GM18508 (cell line): ENCODE measurements around the gene MGAT1.
"Not testable (repeated sequence)": the region's sequence is repeated elsewhere in the genome, so short reads cannot be mapped to it uniquely, and the experiment has no call there.

Experiments used
- ATAC-seq: cut with Tn5 transposase; IDR thresholded peaks from one replicate; pipeline ENCODE4 v1.9.1; 2021; ENCODE audit warnings: moderate number of reproducible peaks; ENCODE audit not compliant: insufficient read depth, unreplicated experiment

Gene MGAT1

DNA sequence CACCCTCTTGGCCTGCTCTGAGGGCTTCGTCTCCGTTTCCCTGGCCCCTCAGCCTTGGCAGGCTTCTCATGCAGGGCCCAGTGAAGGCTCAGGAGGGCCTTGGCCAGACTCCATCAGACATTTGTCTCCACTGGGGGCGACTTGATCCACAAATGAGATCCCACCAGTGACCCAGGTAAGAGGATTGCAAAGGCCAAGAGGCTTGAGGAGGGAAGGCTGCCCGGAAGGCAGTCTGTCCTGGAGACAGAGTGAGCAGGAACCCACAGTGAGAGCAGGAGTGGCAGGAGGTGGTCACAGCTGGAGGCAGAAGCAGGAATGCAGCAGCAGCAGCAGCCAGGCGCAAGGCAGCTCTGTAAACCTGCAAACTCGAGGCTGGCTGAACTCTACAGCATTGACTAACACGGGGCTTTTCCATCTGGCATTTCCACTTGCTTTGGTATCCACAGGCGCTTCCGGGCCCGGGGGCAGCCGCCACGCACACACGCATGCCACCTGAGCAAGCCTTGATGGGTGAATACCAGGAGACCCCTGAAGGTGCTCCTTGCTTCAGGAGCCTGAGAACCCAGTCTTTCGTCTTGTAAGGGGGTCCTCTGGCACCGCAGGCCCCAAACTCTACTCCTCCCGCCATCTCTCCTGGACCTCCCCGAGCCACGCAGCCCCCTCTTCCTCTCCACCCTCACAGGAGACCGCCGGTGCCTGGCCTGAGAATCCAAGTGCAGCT, 14.7 kb downstream of the MGAT1 start:
- no peak for ATAC-seq

DNA sequence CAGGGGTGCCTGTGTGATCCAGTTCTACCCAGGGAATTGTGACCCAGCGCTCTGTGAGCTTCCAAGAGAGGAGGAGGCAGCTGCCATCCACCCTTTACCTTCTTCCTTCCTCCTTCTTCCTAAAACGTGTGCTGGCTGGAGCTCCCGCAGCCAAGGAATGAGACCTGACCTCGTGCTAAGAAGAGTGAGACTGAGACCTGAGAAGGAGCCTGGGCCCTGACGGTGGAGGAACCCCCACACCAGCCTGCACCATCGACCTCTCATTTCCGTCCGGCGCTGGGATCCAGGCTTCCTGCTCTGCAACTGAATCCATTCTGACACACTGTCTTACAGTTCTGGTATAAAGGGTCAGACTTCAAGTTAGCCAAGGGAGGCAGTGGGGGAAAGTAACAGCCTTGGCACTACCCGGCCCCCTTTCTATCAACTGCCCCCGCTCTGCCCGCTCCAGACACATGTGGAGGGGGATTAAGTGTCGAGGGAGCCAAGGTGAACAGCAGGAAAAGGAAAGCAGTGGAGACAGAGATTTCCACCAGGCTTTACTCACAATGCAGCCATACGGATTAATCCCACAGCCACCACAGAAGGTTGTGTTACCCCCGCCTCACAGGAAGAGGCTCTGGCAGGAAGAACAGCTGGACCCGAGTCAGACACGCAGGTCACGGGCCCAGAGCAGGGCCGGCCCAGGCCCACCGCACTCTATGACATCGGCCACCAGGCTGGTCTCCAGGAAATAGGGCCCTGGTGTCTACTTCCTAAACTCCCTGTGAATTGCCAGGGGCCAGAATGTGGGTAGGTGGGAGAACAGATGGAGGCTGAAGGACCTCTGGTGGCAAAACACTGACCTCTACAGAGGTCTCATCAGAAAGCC, 15.8 kb downstream of the MGAT1 start:
- ATAC-seq, result no peak

DNA sequence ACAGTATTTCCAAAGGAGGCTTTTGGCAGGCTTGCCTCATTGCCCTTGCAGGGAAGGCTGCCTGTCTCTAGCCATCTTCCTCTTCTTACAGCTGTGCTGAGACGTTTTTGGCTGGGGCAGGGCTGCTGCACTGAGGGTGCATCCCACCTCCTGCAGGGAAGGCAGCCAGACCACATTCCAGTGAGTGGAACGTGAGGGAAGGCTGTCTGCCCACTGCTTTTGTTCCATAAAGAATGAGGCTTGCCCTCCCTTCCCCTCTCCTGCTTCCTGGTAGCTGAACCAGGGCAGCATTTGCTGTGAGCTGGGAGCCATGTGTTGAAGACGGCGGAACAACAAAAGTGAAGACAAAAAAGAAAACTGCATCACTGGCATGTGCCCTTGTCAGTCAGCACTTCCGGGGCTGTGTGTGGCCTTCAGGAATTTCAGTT, 16.8 kb downstream of the MGAT1 start:
- no peak for ATAC-seq

DNA sequence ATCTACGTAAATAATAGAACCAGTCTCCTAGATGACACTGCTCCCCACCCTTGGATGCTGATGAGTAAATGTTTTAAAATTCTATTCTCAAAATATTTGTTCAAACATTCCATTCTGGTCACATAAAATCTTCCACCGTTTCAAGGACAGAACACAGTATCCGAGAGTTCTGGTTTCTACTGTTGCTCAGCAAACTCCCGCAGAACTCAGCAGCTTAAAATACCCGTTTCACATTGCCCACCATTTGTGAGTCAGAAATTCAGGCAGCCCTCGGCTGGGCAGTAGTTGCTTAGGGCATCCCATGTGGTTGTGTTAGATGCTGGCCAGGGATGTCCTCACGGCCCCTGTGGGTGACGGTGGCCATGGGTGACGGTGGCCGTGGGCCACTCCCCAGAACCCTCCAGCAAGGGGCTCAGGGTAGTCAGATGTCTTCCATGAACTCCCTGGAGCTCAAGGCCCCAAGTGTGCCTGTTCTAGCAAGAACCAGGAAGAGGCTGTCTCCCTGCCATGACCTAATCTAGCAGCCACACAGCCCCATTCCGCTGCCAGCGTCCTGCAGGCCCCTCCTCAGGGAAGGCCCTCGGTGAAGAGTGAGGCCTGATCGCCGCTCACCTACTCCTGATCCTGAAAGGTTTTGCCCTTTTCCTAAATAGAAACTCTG, 17.4 kb downstream of the MGAT1 start:
- no peak for ATAC-seq

DNA sequence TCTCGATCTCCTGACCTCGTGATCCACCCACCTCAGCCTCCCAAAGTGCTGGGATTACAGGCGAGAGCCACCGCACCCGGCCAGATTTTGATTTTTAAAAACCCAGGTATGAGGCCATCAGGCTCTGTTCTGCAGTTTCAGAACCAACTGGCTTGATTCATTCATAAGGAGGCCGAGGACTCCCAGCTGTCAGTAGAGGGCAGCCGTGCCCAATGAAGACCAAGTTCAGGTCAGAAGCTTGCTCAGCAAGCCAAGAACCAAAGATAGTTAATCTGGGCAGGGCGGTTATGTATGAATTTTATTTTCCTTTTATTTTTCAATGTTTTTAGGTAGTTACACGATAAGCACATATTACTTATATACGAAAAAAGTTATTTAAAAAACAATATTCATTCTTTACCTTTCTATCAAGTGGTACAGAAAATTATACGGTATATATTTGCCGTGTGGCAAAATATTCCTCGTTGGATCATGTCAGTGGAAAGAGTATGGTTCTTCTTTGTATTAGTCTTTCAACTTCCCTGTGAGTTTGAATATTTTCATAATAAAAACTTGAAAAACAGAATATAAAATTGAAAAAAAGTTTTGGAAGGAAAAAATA, 18.0 kb downstream of the MGAT1 start:
- no peak for ATAC-seq

DNA sequence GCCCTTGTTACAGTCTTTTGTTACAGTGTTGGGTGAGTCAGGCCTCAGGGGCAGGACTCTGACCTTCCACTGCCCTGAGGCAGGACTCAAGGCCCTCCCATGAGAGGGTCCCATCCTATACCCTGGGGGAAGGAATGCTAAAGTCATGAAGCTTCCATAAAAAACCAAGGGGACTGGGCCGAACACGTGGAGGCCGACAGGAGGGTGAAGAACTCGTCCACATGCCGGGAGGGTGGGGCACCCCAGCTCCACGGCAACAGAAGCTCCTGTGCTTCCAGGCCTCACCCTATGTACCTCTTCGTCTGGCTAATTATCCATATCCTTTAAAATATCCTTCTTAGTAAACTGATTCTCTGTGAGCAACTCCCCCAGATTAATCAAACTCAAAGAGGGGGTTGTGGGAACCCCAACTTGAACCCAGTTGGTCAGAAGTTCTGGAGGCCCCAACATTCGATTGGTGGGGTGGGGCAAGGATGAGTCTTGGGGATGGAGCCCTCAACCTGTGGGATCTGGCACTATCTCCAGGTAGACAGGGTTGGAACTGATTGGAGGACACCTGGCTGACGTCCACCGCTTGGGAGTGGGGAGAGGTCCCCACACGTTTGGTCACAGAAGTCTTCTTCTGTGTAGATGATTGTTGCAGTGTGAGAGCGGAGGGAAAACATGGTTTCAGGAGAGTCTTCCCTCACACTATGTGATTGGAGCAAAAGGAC, 19.1 kb downstream of the MGAT1 start:
- no peak for ATAC-seq

DNA sequence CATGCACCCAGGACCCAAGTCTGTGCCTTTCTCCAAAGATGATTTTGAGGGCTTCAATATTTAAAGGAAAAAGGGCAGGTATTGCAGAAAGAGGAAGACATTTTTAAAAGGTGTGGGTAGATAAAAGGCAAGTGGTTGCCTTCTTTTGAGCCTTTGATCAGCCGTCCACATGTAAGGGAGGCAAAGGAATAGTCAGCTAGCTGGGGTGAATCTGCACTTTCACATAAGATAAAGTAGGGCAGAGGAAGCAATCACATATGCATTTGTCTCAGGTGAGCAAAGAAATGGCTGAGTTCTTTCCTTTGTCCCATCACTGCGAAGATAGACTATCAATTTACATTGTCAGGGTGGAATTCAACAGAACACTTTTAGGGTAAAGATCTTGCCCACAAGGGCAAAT, 19.9 kb downstream of the MGAT1 start:
- no peak for ATAC-seq

DNA sequence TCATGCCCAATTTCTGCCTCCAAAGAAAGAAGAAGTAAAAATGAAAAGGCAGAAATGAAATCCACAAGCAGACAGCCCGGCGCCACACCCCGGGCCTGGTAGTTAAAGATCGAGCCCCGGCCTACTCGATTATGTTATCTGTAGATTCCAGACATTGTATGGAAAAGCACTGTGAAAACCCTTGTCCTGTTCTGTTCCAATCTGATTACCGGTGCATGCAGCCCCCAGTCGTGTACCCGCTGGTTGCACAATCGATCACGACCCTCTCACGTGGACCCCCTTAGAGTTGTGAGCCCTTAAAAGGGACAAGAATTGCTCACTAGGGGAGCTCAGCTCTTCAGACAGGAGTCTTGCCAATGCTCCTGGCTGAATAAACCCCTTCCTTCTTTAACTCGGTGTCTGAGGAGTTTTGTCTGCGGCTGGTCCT, 20.7 kb downstream of the MGAT1 start:
- not testable (repeated sequence) for ATAC-seq

DNA sequence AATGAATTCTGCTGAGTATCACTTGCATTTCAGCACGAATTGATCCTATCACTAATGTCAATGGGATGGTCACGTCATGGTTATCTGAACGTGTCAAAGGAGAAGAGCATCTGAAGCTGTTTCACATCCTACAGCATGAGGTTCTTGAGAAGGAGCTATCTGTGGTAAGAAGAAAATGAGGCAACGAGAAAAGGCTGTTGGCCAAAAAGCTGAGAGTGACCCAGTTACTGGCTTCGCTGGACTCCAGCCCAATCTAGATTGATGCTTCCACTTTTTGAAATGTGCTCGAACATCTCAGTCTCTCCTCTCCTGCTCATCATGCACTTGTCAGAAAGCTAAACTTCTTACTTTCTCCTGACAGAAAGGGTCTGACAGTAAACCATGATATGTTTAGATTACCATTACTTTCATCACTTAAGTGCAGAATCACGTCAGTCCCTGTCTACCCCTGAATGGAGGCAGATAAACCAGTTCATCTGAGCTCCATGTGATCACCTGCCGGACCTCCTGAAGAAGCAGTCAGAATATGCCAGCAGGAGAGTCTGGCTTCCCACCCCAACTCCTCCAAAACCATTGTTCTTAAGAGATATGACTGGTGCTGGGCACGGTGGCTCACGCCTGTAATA, 22.5 kb downstream of the MGAT1 start:
- no peak for ATAC-seq

DNA sequence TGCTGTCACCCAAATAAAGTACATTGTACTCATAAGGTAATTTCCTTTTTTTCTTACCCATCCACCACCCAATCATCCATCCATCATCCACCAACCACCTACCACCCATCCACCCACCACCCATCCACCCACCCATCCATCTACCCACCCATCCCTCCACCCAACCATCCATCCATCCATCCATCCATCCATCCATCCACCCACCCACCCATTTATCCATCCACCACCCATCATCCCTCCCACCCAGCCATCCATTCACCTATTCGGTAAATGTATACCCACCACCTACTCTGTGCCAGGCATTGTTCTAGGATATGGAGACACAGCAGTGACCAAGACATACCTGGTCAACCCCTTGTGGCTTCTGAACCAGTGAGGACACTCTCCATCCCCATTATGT, 25.1 kb downstream of the MGAT1 start:
- no peak for ATAC-seq

DNA sequence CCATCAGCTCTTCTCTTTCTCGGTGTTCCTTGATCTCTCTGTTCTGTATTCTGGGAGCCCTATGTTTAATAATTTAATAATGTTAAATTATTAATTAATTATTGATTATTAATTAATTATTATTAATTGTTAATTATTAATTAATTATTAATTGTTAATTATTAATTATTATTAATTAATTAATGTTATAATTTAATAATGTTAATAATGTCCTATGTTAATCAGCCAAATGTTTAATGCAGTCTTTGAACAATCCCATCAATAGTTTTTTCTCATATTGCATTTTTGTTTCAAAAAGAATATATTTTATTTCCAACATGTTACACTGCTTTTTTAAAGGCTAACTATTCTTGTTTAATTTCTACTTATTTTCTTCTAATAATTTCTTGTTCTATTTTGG, 26.2 kb downstream of the MGAT1 start:
- ATAC-seq, result no peak

DNA sequence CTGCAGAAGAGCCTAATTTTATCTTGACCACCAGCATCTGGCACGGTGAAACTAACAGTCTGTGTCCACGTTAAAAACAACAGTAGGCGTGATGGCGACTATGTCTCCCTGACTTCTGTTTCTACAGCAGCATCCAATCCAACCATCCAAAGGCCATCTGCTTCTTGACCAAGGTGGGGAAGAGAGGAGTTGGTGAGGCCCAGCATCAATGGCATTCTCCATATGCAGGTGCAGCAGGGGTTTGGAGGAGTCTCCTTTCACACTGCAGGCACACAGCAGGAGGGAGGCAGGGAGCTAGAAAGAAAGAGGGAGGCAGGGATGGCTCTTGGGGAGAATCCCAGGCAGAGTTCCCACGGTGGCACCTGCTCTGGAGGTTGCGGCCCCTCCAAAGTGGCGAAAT, 27.0 kb downstream of the MGAT1 start:
- ATAC-seq, result no peak

DNA sequence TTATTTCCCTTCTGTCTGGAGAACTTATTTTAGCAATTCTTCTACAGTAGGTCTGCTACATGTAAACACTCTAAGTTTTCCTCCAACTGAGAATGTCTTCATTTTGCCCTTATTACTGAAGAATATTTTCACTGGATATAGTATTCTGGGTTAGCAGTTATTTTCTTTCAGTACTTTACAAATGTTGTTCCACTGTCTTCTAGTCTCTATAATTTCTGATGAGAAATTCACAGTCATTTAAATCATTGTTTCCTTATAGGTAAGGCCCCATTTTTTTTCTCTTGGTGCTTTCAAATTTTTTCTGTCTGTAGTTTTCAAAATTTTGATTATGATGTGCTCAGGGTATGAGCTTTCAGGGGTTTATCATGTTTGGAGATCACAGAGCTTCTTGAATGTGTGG, 30.8 kb downstream of the MGAT1 start:
- no peak for ATAC-seq

DNA sequence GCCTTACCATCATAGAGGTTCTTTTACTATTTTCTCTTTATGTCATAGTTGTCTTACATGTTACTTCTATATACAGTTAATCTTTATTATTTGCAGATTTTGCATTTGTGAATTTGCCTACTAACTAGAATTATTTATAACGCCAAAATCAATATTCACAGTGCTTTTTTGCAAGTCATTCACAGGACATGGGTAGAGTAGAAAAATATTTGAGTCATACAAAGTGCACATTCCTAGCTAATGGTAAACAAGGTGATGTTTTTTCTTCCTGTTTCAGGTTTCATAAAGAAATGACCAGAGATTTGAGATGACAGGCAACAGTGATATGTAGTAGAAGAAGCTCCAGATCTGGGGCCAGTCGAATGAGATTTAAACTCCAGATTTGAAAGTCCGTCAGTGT, 32.8 kb downstream of the MGAT1 start:
- ATAC-seq, result no peak

DNA sequence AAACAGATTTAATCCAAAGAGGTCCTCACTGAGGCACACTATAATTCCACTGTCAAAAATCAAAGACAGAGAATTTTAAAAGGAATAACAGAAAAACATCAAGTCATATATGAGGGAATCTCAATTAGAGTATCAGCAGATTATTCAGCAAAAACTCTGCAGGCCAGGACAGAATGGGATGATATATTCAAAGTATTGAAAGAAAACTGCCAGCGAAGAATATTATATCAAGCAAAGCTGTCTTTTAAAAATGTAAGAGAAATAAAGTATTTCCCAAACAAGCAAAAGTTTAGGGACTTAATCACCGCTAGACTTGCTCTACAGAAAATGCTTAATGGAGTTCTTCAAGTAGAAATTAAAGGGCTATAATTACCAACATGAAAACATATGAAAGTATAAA, 47.0 kb downstream of the MGAT1 start:
- ATAC-seq, result no peak

DNA sequence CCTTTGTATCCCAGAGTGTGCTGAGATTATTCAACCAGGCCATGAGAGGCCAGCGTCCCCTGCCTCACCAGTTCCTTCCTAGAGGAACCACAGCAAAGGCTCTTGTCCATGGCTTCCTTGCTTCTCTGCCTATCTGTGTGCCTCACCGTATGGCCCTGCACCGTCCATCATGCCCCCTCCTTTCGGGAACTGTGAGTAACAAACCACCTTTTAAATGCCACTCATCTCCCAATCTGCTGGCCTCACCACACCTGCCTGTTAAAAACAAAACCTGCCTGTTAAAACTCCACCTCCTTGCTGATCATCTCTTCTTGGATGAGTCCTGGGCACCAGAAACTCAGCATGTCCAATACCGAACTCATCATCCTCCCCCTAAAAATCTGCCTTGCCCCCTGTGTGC, 58.4 kb downstream of the MGAT1 start:
- no peak for ATAC-seq

DNA sequence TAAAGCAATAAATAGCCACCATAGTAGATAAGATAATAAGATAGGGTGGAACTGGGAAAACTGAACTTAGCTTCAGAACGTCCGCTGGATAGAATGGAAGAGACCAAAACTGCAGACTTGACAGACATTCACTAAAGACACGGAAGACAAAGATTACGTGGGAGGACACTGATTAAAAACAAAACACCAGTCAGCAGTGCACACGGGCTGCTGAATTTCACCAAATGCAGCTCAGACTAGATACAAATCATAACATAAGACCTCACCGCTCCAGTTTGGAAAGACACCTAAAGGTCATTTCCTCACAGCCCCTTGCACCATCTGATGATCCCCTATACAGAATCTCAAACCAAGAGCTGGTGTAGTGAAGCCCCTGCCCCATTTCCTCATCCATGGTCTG, 59.9 kb downstream of the MGAT1 start:
- no peak for ATAC-seq

DNA sequence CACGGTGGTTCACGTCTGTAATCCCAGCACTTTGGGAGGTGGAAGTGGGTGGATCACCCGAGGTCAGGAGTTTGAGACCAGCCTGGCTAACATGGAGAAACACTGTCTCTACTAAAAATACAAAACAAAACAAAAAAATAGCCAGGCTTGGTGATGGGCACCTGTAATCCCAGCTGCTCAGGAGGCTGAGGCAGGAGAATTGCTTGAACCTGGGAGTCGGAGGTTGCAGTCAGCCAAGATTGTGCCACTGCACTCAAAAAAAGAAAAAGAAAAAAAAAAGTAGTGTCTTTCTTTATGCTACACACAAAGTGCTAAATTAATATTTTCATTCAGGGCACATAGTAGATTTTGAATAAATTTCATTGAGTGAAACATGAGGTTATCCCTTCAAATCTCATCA, 61.7 kb downstream of the MGAT1 start:
- not testable (repeated sequence) for ATAC-seq

DNA sequence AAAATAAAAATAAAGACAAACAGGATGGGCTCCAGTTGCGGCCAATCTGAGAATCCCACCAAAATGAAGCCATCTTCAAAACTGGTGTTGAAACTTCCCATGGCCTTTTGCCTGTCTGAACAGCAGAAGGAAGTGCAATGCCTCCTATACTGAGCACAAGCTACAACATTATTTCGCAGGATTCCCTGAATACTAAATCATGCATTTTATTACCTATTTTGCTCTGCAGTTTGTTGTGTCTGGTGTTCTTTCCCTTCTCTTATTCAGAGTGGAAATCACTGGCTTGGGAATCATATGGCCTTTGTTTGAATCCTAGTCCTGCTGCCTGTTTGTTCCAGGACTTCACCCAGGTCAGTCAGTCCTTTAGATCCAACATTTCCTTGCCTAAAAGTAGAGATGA, 62.6 kb downstream of the MGAT1 start, which contains the start of gene OR2Y1:
OR2Y1 (minus strand) TSS at position 101 of the 400 bp plus-strand sequence; CDS start at position 101, 0 bp downstream.
- no peak for ATAC-seq

DNA sequence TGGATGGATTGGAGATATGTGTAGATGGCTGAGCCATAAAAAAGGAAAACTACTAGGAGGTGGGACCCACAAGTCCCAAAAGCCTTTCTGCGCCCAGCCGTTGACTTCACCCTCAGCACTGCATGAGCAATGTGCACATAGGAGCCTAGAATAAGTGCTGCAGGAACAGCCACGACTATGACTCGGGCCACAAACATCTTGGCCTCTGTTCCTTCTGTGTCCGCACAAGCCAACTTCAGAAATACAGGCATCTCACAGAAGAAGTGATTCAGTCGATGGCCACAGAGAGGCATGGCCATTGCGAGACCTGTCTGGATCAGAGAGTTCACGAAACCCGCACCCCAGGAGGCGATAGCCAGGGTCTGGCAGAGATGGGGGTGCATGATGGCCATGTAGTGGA, 63.3 kb downstream of the MGAT1 start:
- no peak for ATAC-seq
